Natural killer cell (primary cell): ENCODE data around the gene KMT5B. TPM values are rescaled to one million over a fixed set of nuclear protein-coding genes. Genes with fewer than 3 reads are reported as not detected.
A peak's percentile ranks its signal among the peaks of the same experiment; 100 is the strongest.

Experiments used
- ATAC-seq, 3 donors: fragments of 150-1000 bp in 2 of 3; fragments of 200-7000 bp in 1 of 3; cut with Tn5 transposase; 1 replicate in 1 of 3; 2 replicates in 2 of 3; pipeline ENCODE4 v1.10.0; 2021; ENCODE audit warnings: mild to moderate bottlenecking in 2 of 3, moderate library complexity in 2 of 3
- DNase-seq, 2 donors: peaks; one replicate each; pipeline versions ENCODE4 v3.0.0 to v3.0.0-alpha.2; 2013 to 2021; ENCODE audit warnings: mixed read lengths in 1 of 2
- H3K27ac ChIP-seq: one replicate; pipeline ENCODE4 v1.5.1; 2013; ENCODE audit warnings: mild to moderate bottlenecking, low read length
- H3K27me3 ChIP-seq: one replicate; pipeline ENCODE4 v1.6.1; 2013; ENCODE audit warnings: low read length; ENCODE audit not compliant: control insufficient read depth, insufficient read depth
- H3K36me3 ChIP-seq: one replicate; pipeline ENCODE4 v1.6.1; 2013; ENCODE audit warnings: low read length; ENCODE audit not compliant: control insufficient read depth, insufficient read depth
- H3K4me1 ChIP-seq: one replicate; pipeline ENCODE4 v1.6.1; 2013; ENCODE audit warnings: low read length; ENCODE audit not compliant: control insufficient read depth, insufficient read depth
- H3K4me3 ChIP-seq: one replicate; pipeline ENCODE4 v1.5.1; 2013; ENCODE audit warnings: low read length
- H3K9me3 ChIP-seq: one replicate; pipeline ENCODE4 v1.6.1; 2013; ENCODE audit warnings: low read length; ENCODE audit not compliant: control insufficient read depth, insufficient read depth
- H3K27ac Mint-ChIP-seq, 2 donors: one replicate each; pipeline ENCODE4 v1.8.0; 2022; ENCODE audit warnings: mild to moderate bottlenecking in 2 of 2, mixed read lengths in 2 of 2, moderate library complexity in 1 of 2
- H3K27me3 Mint-ChIP-seq, 2 donors: one replicate each; pipeline ENCODE4 v1.8.0; 2022; ENCODE audit warnings: low read depth in 2 of 2, mixed read lengths in 2 of 2
- H3K36me3 Mint-ChIP-seq: one replicate; pipeline ENCODE4 v1.8.0; 2022; ENCODE audit warnings: mixed read lengths
- H3K4me1 Mint-ChIP-seq, 2 donors: one replicate each; pipeline ENCODE4 v1.8.0; 2022; ENCODE audit warnings: mixed read lengths in 2 of 2
- H3K4me3 Mint-ChIP-seq: one replicate; pipeline ENCODE4 v1.8.0; 2022; ENCODE audit warnings: mild to moderate bottlenecking, moderate library complexity, mixed read lengths
- H3K9me3 Mint-ChIP-seq, 2 donors: one replicate each; pipeline ENCODE4 v1.8.0; 2022; ENCODE audit warnings: mixed read lengths in 2 of 2
- CTCF ChIP-seq: fragments of 200-600 bp; IDR thresholded peaks from one replicate; pipeline ENCODE4 v1.8.0; 2022; ENCODE audit warnings: antibody characterized with exemption
- WGBS: methylation state at CpG from one replicate; pipeline ENCODE4 v1.1.7; 2013; ENCODE audit warnings: missing lambda C conversion rate; ENCODE audit not compliant: insufficient coverage; 5-methylcytosine and 5-hydroxymethylcytosine counted together
- intact Hi-C: fragments of 100-400 bp; cut with micrococcal nuclease; formaldehyde crosslinking; loops from one replicate; pipeline ENCODE4 v1.14.2; 2022
- total RNA-seq, 4 donors: library from RNA; stranded (reverse); fragments of 120-200 nt in 1 of 4; gene quantifications; one replicate each; pipeline versions ENCODE4 v1.2.3 to v1.2.4, GENCODE V29; 2013 to 2022

Gene KMT5B
- total RNA-seq, 3 donors from 2014 or later (not counting 1 experiment from before 2014, with no cell fraction given), result 45.0 to 60.1 (median 55.6) TPM

DNA sequence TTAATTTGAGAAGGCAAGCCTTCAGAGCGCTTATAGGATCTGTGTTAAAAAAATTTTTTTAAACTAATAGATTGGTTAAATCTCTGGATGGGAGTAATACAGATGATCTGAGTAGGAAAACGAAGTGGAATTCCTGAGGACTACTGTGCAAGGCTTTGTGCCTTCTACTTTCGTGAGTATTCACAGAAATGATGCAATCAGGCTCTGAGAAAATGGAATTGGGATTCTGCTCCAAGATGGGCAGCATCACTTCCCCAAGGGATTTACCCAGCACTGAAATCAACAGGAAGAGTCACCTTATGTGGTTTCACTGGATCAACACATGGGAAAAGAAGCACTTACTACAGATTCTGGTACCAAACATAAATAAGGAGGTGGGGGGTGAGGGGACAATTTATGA, 12.5 kb downstream of the KMT5B start:
- peak overlapping the region; percentile 17 to 26 for H3K27ac Mint-ChIP-seq
- H3K36me3 Mint-ChIP-seq, result no peaks in the 10 kb centered on the region
- peaks cover 74 to 75% of the 10 kb centered on the region in 2 donors for H3K4me1 Mint-ChIP-seq
- H3K9me3 Mint-ChIP-seq, result no peaks in the 10 kb centered on the region
- no peak for TF ChIP-seq CTCF
- H3K4me3 ChIP-seq, result no peak overlapping the region
- intact Hi-C loops, result loop anchor here (10.0 kb wide), 1 partner anchor 196 kb away; the partner anchor contains the start of gene UNC93B1
- H3K4me1 ChIP-seq, result peaks cover 15% of the 10 kb centered on the region
- peaks cover 2% of the 10 kb centered on the region for H3K36me3 ChIP-seq
- no peaks in the 10 kb centered on the region for H3K27me3 Mint-ChIP-seq
- H3K4me3 Mint-ChIP-seq, result no peak overlapping the region
- ATAC-seq (no peak), DNase-seq (no peak)
- no peaks in the 10 kb centered on the region for H3K9me3 ChIP-seq
- H3K27ac ChIP-seq, result no peak overlapping the region
- 92% methylated on average over 3 of the region's 3 CpGs for WGBS
- H3K27me3 ChIP-seq, result no peaks in the 10 kb centered on the region

- no peaks in the 10 kb centered on the region for H3K9me3 Mint-ChIP-seq
- TF ChIP-seq CTCF, result no peak
- intact Hi-C loops, result no loop called here
- H3K36me3 Mint-ChIP-seq, result no peaks in the 10 kb centered on the region
- H3K9me3 ChIP-seq, result no peaks in the 10 kb centered on the region
- no peaks in the 10 kb centered on the region for H3K27me3 Mint-ChIP-seq
- no peak overlapping the region for H3K27ac ChIP-seq
- no peak for ATAC-seq
- no peak for DNase-seq
- H3K4me3 Mint-ChIP-seq, result no peak overlapping the region
- 91% methylated on average over 8 of the region's 8 CpGs for WGBS
- H3K4me3 ChIP-seq, result no peak overlapping the region
- peaks cover 2% of the 10 kb centered on the region for H3K36me3 ChIP-seq
- H3K4me1 ChIP-seq, result peaks cover 12% of the 10 kb centered on the region
- no peaks in the 10 kb centered on the region for H3K27me3 ChIP-seq
- H3K4me1 Mint-ChIP-seq, result peaks cover 75 to 83% of the 10 kb centered on the region in 2 donors
- peak overlapping the region; percentile 10 to 26 for H3K27ac Mint-ChIP-seq
These were observed 13.7 kb downstream of the KMT5B start for GRCh38 chr11:68199295-68199987.

- H3K4me1 Mint-ChIP-seq, result peaks cover 71 to 83% of the 10 kb centered on the region in 2 donors
- Histone ChIP-seq H3K4me3 (no peak overlapping the region), H3K36me3 (peaks cover 2% of the 10 kb centered on the region), H3K4me1 (peaks cover 7% of the 10 kb centered on the region), H3K27ac (no peak overlapping the region), H3K9me3 (no peaks in the 10 kb centered on the region), H3K27me3 (no peaks in the 10 kb centered on the region)
- H3K36me3 Mint-ChIP-seq, result no peaks in the 10 kb centered on the region
- H3K9me3 Mint-ChIP-seq, result no peaks in the 10 kb centered on the region
- no peak for ATAC-seq
- no peak for DNase-seq
- intact Hi-C loops, result no loop called here
- no peaks in the 10 kb centered on the region for H3K27me3 Mint-ChIP-seq
- TF ChIP-seq CTCF, result no peak
- H3K27ac Mint-ChIP-seq, result peak overlapping the region in 1 of 2 donors; percentile 67
- H3K4me3 Mint-ChIP-seq, result peak overlapping the region; percentile 6
These were observed 16.9 kb downstream of the KMT5B start for GRCh38 chr11:68196219-68196618.
